ENCODE measurements around the gene PNRC2. TPM values are rescaled to one million over a fixed set of nuclear protein-coding genes. Genes with fewer than 3 reads are reported as not detected.
"Not testable (repeated sequence)": the region's sequence is repeated elsewhere in the genome, so short reads cannot be mapped to it uniquely, and the experiment has no call there.

Gene PNRC2
- total RNA-seq, 1 donor from 2014 or later: 102 TPM

GRCh38 chr1:23979881-23980727 is 20.5 kb downstream of the PNRC2 start, which contains the start of gene SRSF10:
SRSF10 (minus strand) TSS chr1:23980327; CDS start chr1:23980255, 72 bp downstream.
- H3K36me3 ChIP-seq (ENCODE audit: control insufficient read depth, insufficient read depth, low read length): no peaks in the 10 kb centered on the region
- H3K4me3 ChIP-seq (ENCODE audit: low read depth, low read length): peak within 1 kb of the TSS; percentile 95
- peak; percentile 86 for DNase-seq (ENCODE audit: low read depth)
- TF ChIP-seq CTCF (IDR thresholded peaks at IDR 0.05; ENCODE audit: insufficient read depth, low read length, poor library complexity, severe bottlenecking): peak; percentile 32
- no peaks in the 10 kb centered on the region for H3K27me3 ChIP-seq (ENCODE audit: control insufficient read depth, insufficient read depth, low read length)

GRCh38 chr1:23980728-23981070 is 21.1 kb downstream of the PNRC2 start:
- Histone ChIP-seq H3K4me3 (ENCODE audit: low read depth, low read length) (peak overlapping the region; percentile 25), H3K36me3 (ENCODE audit: control insufficient read depth, insufficient read depth, low read length) (no peaks in the 10 kb centered on the region), H3K27me3 (ENCODE audit: control insufficient read depth, insufficient read depth, low read length) (no peaks in the 10 kb centered on the region)
- no peak for DNase-seq (ENCODE audit: low read depth)
- TF ChIP-seq CTCF (IDR thresholded peaks at IDR 0.05; ENCODE audit: insufficient read depth, low read length, poor library complexity, severe bottlenecking): no peak

- DNase-seq (ENCODE audit: low read depth): no peak
- Histone ChIP-seq H3K27me3 (ENCODE audit: control insufficient read depth, insufficient read depth, low read length) (no peaks in the 10 kb centered on the region), H3K4me3 (ENCODE audit: low read depth, low read length) (no peak overlapping the region), H3K36me3 (ENCODE audit: control insufficient read depth, insufficient read depth, low read length) (no peaks in the 10 kb centered on the region)
- TF ChIP-seq CTCF (IDR thresholded peaks at IDR 0.05; ENCODE audit: insufficient read depth, low read length, poor library complexity, severe bottlenecking): no peak
Measured at GRCh38 chr1:23984417-23985186, 25.0 kb downstream of the PNRC2 start.

GRCh38 chr1:23987038-23987437 is 27.4 kb downstream of the PNRC2 start:
- H3K27me3 ChIP-seq (ENCODE audit: control insufficient read depth, insufficient read depth, low read length); DNase-seq (ENCODE audit: low read depth); H3K4me3 ChIP-seq (ENCODE audit: low read depth, low read length); H3K36me3 ChIP-seq (ENCODE audit: control insufficient read depth, insufficient read depth, low read length): not testable (repeated sequence)

GRCh38 chr1:23989263-23989662 is 29.6 kb downstream of the PNRC2 start:
- no peak overlapping the region for H3K4me3 ChIP-seq (ENCODE audit: low read depth, low read length)
- no peak for DNase-seq (ENCODE audit: low read depth)
- TF ChIP-seq CTCF (IDR thresholded peaks at IDR 0.05; ENCODE audit: insufficient read depth, low read length, poor library complexity, severe bottlenecking): no peak
- H3K27me3 ChIP-seq (ENCODE audit: control insufficient read depth, insufficient read depth, low read length): no peaks in the 10 kb centered on the region
- H3K36me3 ChIP-seq (ENCODE audit: control insufficient read depth, insufficient read depth, low read length): no peaks in the 10 kb centered on the region

- not testable (repeated sequence) for H3K27me3 ChIP-seq (ENCODE audit: control insufficient read depth, insufficient read depth, low read length); H3K36me3 ChIP-seq (ENCODE audit: control insufficient read depth, insufficient read depth, low read length); DNase-seq (ENCODE audit: low read depth); H3K4me3 ChIP-seq (ENCODE audit: low read depth, low read length)
Measured at GRCh38 chr1:23992011-23992410, 32.4 kb downstream of the PNRC2 start.

Data from kidney epithelial cell (primary cell).